Measurements from ENCODE around the gene VCX2. TPM values are rescaled to one million over a fixed set of nuclear protein-coding genes. Genes with fewer than 3 reads are reported as not detected.
"Not testable (repeated sequence)": the region's sequence is repeated elsewhere in the genome, so short reads cannot be mapped to it uniquely, and the experiment has no call there.

Gene VCX2
- total and polyA plus RNA-seq, 5 donors from 2014 or later, result not detected

DNA sequence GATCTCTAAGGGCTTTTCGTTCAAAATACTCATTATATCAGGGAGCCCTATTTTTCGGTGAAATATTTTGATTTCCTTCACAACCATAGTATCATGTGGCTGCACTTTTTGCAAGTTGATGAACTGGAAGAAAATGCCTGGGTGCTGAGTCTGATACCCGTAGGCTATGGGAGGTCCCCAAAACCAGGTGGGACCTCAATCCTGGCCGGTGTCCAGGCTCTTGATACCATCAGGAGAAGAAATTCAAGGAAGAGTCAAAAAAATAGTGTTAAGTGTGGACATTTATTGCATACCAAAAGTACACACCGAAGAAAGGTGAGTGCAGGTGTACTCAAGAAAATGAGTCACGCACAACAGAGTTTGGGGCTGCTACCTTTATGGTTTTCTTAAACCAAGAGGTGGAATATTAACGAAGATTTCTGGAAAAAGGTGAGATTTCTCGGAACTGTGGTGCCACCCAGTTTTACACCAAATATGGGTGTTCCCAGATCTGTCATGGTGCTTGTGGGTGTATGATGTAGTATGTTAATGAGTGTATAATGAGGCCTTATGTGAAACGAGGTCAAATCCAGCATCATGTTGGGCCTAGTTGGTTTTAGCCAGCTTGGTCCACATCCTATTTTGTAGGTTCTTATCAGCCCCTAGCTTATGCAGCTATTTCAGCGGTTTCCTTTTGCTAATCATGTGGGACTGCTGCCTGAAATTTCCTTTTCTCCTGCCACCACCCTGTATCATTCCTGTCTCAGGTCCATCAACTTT lies 29.9 kb downstream of the VCX2 start:
- Histone ChIP-seq H3K27ac (ENCODE audit: insufficient read depth, low read length, poor library complexity, severe bottlenecking) (no peak overlapping the region), H3K27me3 (ENCODE audit: control insufficient read depth, insufficient read depth, low read length) (no peaks in the 10 kb centered on the region), H3K9me3 (ENCODE audit: control insufficient read depth in 2 of 2, low read length in 2 of 2) (no peaks in the 10 kb centered on the region), H3K4me3 (ENCODE audit: low read depth, low read length) (no peak overlapping the region), H3K4me1 (ENCODE audit: control insufficient read depth, insufficient read depth, low read length, poor library complexity, severe bottlenecking) (no peaks in the 10 kb centered on the region), H3K36me3 (ENCODE audit: control insufficient read depth, insufficient read depth, low read length) (no peaks in the 10 kb centered on the region)
- DNase-seq (no peak), ATAC-seq (ENCODE audit: low read depth in 2 of 2) (no peak)
- no peak overlapping the region for H3K4me3 Mint-ChIP-seq
- no peaks in the 10 kb centered on the region for H3K27me3 Mint-ChIP-seq
- peaks cover 0 to 17% (median 6%) of the 10 kb centered on the region in 7 donors for H3K9me3 Mint-ChIP-seq
- H3K27ac Mint-ChIP-seq, result no peak overlapping the region
- no peaks in the 10 kb centered on the region for H3K4me1 Mint-ChIP-seq
- H3K36me3 Mint-ChIP-seq, result no peaks in the 10 kb centered on the region

DNA sequence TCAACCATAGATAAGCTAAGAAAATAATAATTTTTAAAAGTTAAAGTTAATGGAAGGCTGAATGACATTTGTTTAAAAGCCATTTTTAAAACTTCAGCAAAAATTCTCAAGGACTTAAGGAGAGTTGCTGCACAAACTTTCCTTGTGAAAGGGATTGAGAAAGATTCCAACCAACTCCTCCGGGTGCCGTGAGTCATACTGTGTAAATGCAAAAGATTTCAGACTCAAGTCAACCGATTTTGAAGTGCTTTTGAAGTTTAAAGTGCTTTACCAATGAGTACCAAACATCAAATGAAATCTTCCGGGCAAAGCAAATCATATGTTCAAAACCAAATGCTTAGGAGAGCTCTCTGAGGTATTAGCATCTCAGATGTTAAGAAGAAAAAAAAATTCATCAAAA lies 31.4 kb downstream of the VCX2 start:
- no peaks in the 10 kb centered on the region for H3K27me3 ChIP-seq (ENCODE audit: control insufficient read depth, insufficient read depth, low read length)
- Mint-ChIP-seq H3K9me3 (peaks cover 0 to 20% (median 5%) of the 10 kb centered on the region in 7 donors), H3K4me1 (no peaks in the 10 kb centered on the region), H3K27ac (no peak overlapping the region), H3K36me3 (peaks cover under 1% of the 10 kb centered on the region), H3K27me3 (no peaks in the 10 kb centered on the region), H3K4me3 (no peak overlapping the region)
- ATAC-seq (ENCODE audit: low read depth in 2 of 2), result no peak
- no peak overlapping the region for H3K4me3 ChIP-seq (ENCODE audit: low read depth, low read length)
- H3K9me3 ChIP-seq (ENCODE audit: control insufficient read depth in 2 of 2, low read length in 2 of 2), result no peaks in the 10 kb centered on the region
- H3K36me3 ChIP-seq (ENCODE audit: control insufficient read depth, insufficient read depth, low read length), result no peaks in the 10 kb centered on the region
- no peak for DNase-seq
- H3K4me1 ChIP-seq (ENCODE audit: control insufficient read depth, insufficient read depth, low read length, poor library complexity, severe bottlenecking), result no peaks in the 10 kb centered on the region
- no peak overlapping the region for H3K27ac ChIP-seq (ENCODE audit: insufficient read depth, low read length, poor library complexity, severe bottlenecking)

GRCh38 chrX:8138252-8138651 lies 32.8 kb downstream of the VCX2 start:
- no peaks in the 10 kb centered on the region for H3K9me3 ChIP-seq (ENCODE audit: control insufficient read depth in 2 of 2, low read length in 2 of 2)
- no peaks in the 10 kb centered on the region for H3K27me3 ChIP-seq (ENCODE audit: control insufficient read depth, insufficient read depth, low read length)
- H3K4me1 ChIP-seq (ENCODE audit: control insufficient read depth, insufficient read depth, low read length, poor library complexity, severe bottlenecking), result no peaks in the 10 kb centered on the region
- ATAC-seq (ENCODE audit: low read depth in 2 of 2) (no peak), DNase-seq (no peak)
- H3K4me3 Mint-ChIP-seq, result no peak overlapping the region
- H3K9me3 Mint-ChIP-seq, result peaks cover 1 to 23% (median 5%) of the 10 kb centered on the region in 7 donors
- H3K4me3 ChIP-seq (ENCODE audit: low read depth, low read length), result no peak overlapping the region
- no peak overlapping the region for H3K27ac Mint-ChIP-seq
- H3K4me1 Mint-ChIP-seq, result no peaks in the 10 kb centered on the region
- H3K36me3 ChIP-seq (ENCODE audit: control insufficient read depth, insufficient read depth, low read length), result no peaks in the 10 kb centered on the region
- H3K27ac ChIP-seq (ENCODE audit: insufficient read depth, low read length, poor library complexity, severe bottlenecking), result no peak overlapping the region
- no peaks in the 10 kb centered on the region for H3K27me3 Mint-ChIP-seq
- peaks cover 6% of the 10 kb centered on the region for H3K36me3 Mint-ChIP-seq

DNA sequence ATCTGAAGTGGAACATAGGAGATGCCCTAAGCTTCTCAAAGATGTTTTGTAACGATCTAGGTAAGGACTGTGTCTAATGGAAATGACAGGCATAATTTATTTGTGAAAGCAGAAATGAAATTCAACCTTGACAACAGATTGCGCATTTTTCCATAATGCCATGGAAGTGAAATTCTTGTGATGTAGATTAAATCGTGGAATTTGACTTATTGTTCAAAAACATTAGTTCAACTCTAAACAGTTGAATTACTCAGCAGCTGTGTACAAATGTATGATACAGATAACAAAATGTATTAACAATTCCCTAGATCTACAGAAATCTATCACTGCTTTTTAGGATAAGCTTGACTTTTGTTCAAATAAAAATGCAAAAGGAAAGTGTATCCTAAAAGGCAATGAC lies 44.4 kb downstream of the VCX2 start:
- no peaks in the 10 kb centered on the region for H3K27me3 Mint-ChIP-seq
- H3K4me1 Mint-ChIP-seq, result no peaks in the 10 kb centered on the region

GRCh38 chrX:8126092-8126491 lies 45.0 kb downstream of the VCX2 start:
- ATAC-seq (ENCODE audit: low read depth in 2 of 2), result no peak
- no peaks in the 10 kb centered on the region for H3K9me3 ChIP-seq (ENCODE audit: control insufficient read depth in 2 of 2, low read length in 2 of 2)
- no peak for DNase-seq
- Mint-ChIP-seq H3K4me1 (no peaks in the 10 kb centered on the region), H3K27ac (no peak overlapping the region), H3K36me3 (no peaks in the 10 kb centered on the region), H3K27me3 (no peaks in the 10 kb centered on the region), H3K9me3 (peaks cover 0 to 12% (median 5%) of the 10 kb centered on the region in 7 donors), H3K4me3 (no peak overlapping the region)
- H3K27me3 ChIP-seq (ENCODE audit: control insufficient read depth, insufficient read depth, low read length), result no peaks in the 10 kb centered on the region
- H3K36me3 ChIP-seq (ENCODE audit: control insufficient read depth, insufficient read depth, low read length), result no peaks in the 10 kb centered on the region
- H3K4me3 ChIP-seq (ENCODE audit: low read depth, low read length), result no peak overlapping the region
- H3K4me1 ChIP-seq (ENCODE audit: control insufficient read depth, insufficient read depth, low read length, poor library complexity, severe bottlenecking), result no peaks in the 10 kb centered on the region
- H3K27ac ChIP-seq (ENCODE audit: insufficient read depth, low read length, poor library complexity, severe bottlenecking), result no peak overlapping the region

More for the DNA sequence above, 44.4 kb downstream of the VCX2 start:
- Mint-ChIP-seq H3K27ac (no peak overlapping the region), H3K36me3 (no peaks in the 10 kb centered on the region), H3K9me3 (peaks cover 0 to 12% (median 5%) of the 10 kb centered on the region in 7 donors), H3K4me3 (no peak overlapping the region)
- H3K27ac ChIP-seq (ENCODE audit: insufficient read depth, low read length, poor library complexity, severe bottlenecking), result no peak overlapping the region
- no peaks in the 10 kb centered on the region for H3K36me3 ChIP-seq (ENCODE audit: control insufficient read depth, insufficient read depth, low read length)
- H3K27me3 ChIP-seq (ENCODE audit: control insufficient read depth, insufficient read depth, low read length), result no peaks in the 10 kb centered on the region
- H3K9me3 ChIP-seq (ENCODE audit: control insufficient read depth in 2 of 2, low read length in 2 of 2), result no peaks in the 10 kb centered on the region
- ATAC-seq (ENCODE audit: low read depth in 2 of 2), result no peak
- no peaks in the 10 kb centered on the region for H3K4me1 ChIP-seq (ENCODE audit: control insufficient read depth, insufficient read depth, low read length, poor library complexity, severe bottlenecking)
- DNase-seq, result no peak
- no peak overlapping the region for H3K4me3 ChIP-seq (ENCODE audit: low read depth, low read length)

GRCh38 chrX:8125566-8125965 lies 45.5 kb downstream of the VCX2 start:
- ATAC-seq (ENCODE audit: low read depth in 2 of 2), result no peak
- no peak for DNase-seq
- no peaks in the 10 kb centered on the region for H3K27me3 Mint-ChIP-seq
- Histone ChIP-seq H3K4me3 (ENCODE audit: low read depth, low read length) (no peak overlapping the region), H3K27me3 (ENCODE audit: control insufficient read depth, insufficient read depth, low read length) (no peaks in the 10 kb centered on the region), H3K9me3 (ENCODE audit: control insufficient read depth in 2 of 2, low read length in 2 of 2) (no peaks in the 10 kb centered on the region), H3K27ac (ENCODE audit: insufficient read depth, low read length, poor library complexity, severe bottlenecking) (no peak overlapping the region), H3K36me3 (ENCODE audit: control insufficient read depth, insufficient read depth, low read length) (no peaks in the 10 kb centered on the region), H3K4me1 (ENCODE audit: control insufficient read depth, insufficient read depth, low read length, poor library complexity, severe bottlenecking) (no peaks in the 10 kb centered on the region)
- H3K9me3 Mint-ChIP-seq, result peaks cover 0 to 12% (median 5%) of the 10 kb centered on the region in 7 donors
- H3K36me3 Mint-ChIP-seq, result no peaks in the 10 kb centered on the region
- H3K4me1 Mint-ChIP-seq, result no peaks in the 10 kb centered on the region
- H3K27ac Mint-ChIP-seq, result no peak overlapping the region
- H3K4me3 Mint-ChIP-seq, result no peak overlapping the region

DNA sequence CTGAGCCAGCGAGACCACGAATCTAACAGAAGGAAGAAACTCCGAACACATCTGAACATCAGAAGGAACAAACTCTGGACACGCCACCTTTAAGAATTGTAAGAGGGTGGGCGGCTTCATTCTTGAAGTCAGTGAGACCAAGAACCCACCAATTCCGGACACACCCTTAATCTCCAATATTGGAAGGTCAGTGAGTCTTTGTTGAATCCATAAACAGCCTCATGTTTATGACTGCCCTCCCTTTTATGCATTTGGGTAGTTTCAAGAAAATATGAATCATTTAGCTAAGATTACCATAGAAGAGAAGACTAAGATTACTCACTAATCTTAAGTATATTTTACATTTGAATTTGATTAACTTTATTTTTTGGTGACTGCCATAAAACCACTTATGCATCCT lies 48.5 kb downstream of the VCX2 start:
- Histone ChIP-seq H3K9me3 (ENCODE audit: control insufficient read depth in 2 of 2, low read length in 2 of 2) (peaks cover 0 to 4% of the 10 kb centered on the region in 2 experiments), H3K4me1 (ENCODE audit: control insufficient read depth, insufficient read depth, low read length, poor library complexity, severe bottlenecking) (no peaks in the 10 kb centered on the region), H3K27me3 (ENCODE audit: control insufficient read depth, insufficient read depth, low read length) (no peaks in the 10 kb centered on the region), H3K27ac (ENCODE audit: insufficient read depth, low read length, poor library complexity, severe bottlenecking) (no peak overlapping the region), H3K4me3 (ENCODE audit: low read depth, low read length) (no peak overlapping the region), H3K36me3 (ENCODE audit: control insufficient read depth, insufficient read depth, low read length) (no peaks in the 10 kb centered on the region)
- Mint-ChIP-seq H3K9me3 (peaks cover 0 to 14% (median 4%) of the 10 kb centered on the region in 7 donors), H3K36me3 (no peaks in the 10 kb centered on the region), H3K27ac (no peak overlapping the region), H3K4me3 (peak overlapping the region in 1 of 4 donors; percentile 43), H3K4me1 (no peaks in the 10 kb centered on the region), H3K27me3 (no peaks in the 10 kb centered on the region)
- DNase-seq (no peak), ATAC-seq (ENCODE audit: low read depth in 2 of 2) (no peak)

DNA sequence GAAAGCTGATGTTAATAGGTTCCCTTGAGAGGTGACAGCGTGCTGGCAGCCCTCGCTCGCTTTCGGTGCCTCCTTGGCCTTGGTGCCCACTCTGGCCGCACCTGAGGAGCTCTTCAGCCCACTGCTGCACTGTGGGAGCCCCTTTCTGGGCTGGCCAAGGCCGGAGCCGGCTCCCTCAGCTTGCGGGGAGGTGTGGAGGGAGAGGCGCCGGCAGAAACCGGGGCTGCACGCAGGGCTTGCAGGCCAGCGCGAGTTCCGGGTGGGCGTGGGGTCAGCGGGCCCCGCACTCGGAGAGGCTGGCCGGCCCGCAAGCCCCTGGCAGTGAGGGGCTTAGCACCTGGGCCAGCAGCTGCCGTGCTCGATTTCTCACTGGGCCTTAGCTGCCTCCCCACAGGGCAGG lies 49.7 kb downstream of the VCX2 start:
- not testable (repeated sequence) for H3K9me3 ChIP-seq (ENCODE audit: control insufficient read depth in 2 of 2, low read length in 2 of 2); H3K4me1 Mint-ChIP-seq; H3K27ac Mint-ChIP-seq; H3K36me3 Mint-ChIP-seq; H3K36me3 ChIP-seq (ENCODE audit: control insufficient read depth, insufficient read depth, low read length); H3K27me3 ChIP-seq (ENCODE audit: control insufficient read depth, insufficient read depth, low read length); H3K27me3 Mint-ChIP-seq; H3K27ac ChIP-seq (ENCODE audit: insufficient read depth, low read length, poor library complexity, severe bottlenecking); DNase-seq; H3K4me1 ChIP-seq (ENCODE audit: control insufficient read depth, insufficient read depth, low read length, poor library complexity, severe bottlenecking); H3K4me3 Mint-ChIP-seq; H3K4me3 ChIP-seq (ENCODE audit: low read depth, low read length); ATAC-seq (ENCODE audit: low read depth in 2 of 2)
- peaks cover 0 to 16% (median 4%) of the 10 kb centered on the region in 7 donors for H3K9me3 Mint-ChIP-seq

Data from CD4-positive, CD25-positive, alpha-beta regulatory T cell (primary cell).